Mesenchymal stem cell (in vitro differentiated cells and primary cell): ENCODE results near the gene MAVS. TPM values are rescaled to one million over a fixed set of nuclear protein-coding genes. Genes with fewer than 3 reads are reported as not detected.

ENCODE experiments used
- DNase-seq: peaks from one replicate; pipeline ENCODE4 v3.0.0-alpha.2; 2013
- H2AFZ ChIP-seq: one replicate; pipeline ENCODE4 v1.6.1; 2013; ENCODE audit warnings: low read depth, mild to moderate bottlenecking, control low read depth, inconsistent platforms, low read length, moderate library complexity
- H2AK5ac ChIP-seq: 2 replicates; pipeline ENCODE4 v1.6.1; 2013; ENCODE audit warnings: low read length, moderate library complexity, mild to moderate bottlenecking, inconsistent platforms; ENCODE audit not compliant: severe bottlenecking
- H2BK120ac ChIP-seq: one replicate; pipeline ENCODE4 v1.6.1; 2013; ENCODE audit warnings: low read depth, mild to moderate bottlenecking, inconsistent platforms, low read length, moderate library complexity
- H2BK12ac ChIP-seq, 2 experiments: one replicate each; pipeline ENCODE4 v1.6.1; 2013; ENCODE audit warnings: inconsistent platforms in 2 of 2, low read length in 2 of 2, mild to moderate bottlenecking in 2 of 2, moderate library complexity in 2 of 2, control low read depth in 1 of 2
- H2BK15ac ChIP-seq: one replicate; pipeline ENCODE4 v1.6.1; 2013; ENCODE audit warnings: mild to moderate bottlenecking, low read depth, inconsistent platforms; ENCODE audit not compliant: poor library complexity, severe bottlenecking
- H2BK5ac ChIP-seq: 2 replicates; pipeline ENCODE4 v1.6.1; 2013; ENCODE audit warnings: low read depth, mild to moderate bottlenecking, low read length, control low read depth, inconsistent platforms; ENCODE audit not compliant: poor library complexity, severe bottlenecking
- H3K14ac ChIP-seq, 2 experiments: one replicate each; pipeline ENCODE4 v1.6.1; 2013; ENCODE audit warnings: inconsistent platforms in 2 of 2, low read length in 2 of 2, control low read depth in 1 of 2, mild to moderate bottlenecking in 1 of 2, moderate library complexity in 1 of 2
- H3K18ac ChIP-seq, 2 experiments: one replicate each; pipeline ENCODE4 v1.6.1; 2013; ENCODE audit warnings: inconsistent platforms in 2 of 2, low read length in 2 of 2, control low read depth in 1 of 2, low read depth in 1 of 2, mild to moderate bottlenecking in 1 of 2
- H3K23ac ChIP-seq, 2 experiments: one replicate each; pipeline ENCODE4 v1.6.1; 2013; ENCODE audit warnings: inconsistent platforms in 2 of 2, low read length in 2 of 2, mild to moderate bottlenecking in 2 of 2, moderate library complexity in 2 of 2, control low read depth in 1 of 2
- H3K27ac ChIP-seq: 2 replicates; pipeline ENCODE4 v1.5.1; 2013; ENCODE audit warnings: mild to moderate bottlenecking, moderate library complexity, low read length, control low read depth, inconsistent platforms; ENCODE audit not compliant: poor library complexity, severe bottlenecking
- H3K27me3 ChIP-seq, 2 experiments: 2 replicates each; pipeline versions ENCODE4 v1.6.1 to v1.7.0; 2013; ENCODE audit warnings: low read length in 2 of 2, mild to moderate bottlenecking in 2 of 2, moderate library complexity in 2 of 2, control low read depth in 1 of 2, inconsistent platforms in 1 of 2; ENCODE audit not compliant: control insufficient read depth in 1 of 2, insufficient read depth in 1 of 2
- H3K36me3 ChIP-seq, 2 experiments: 2 replicates each; pipeline versions ENCODE4 v1.6.1 to v1.7.0; 2013; ENCODE audit warnings: low read length in 2 of 2, control low read depth in 1 of 2, inconsistent platforms in 1 of 2, low read depth in 1 of 2, mild to moderate bottlenecking in 1 of 2; ENCODE audit not compliant: insufficient read depth in 2 of 2, control insufficient read depth in 1 of 2
- H3K4ac ChIP-seq, 2 experiments: one replicate each; pipeline ENCODE4 v1.6.1; 2013; ENCODE audit warnings: inconsistent platforms in 2 of 2, low read length in 2 of 2, mild to moderate bottlenecking in 2 of 2, moderate library complexity in 2 of 2, control low read depth in 1 of 2, low read depth in 1 of 2
- H3K4me1 ChIP-seq: 2 replicates; pipeline ENCODE4 v1.6.1; 2013; ENCODE audit warnings: low read depth, low read length, control low read depth; ENCODE audit not compliant: control insufficient read depth, insufficient read depth
- H3K4me2 ChIP-seq: 2 replicates; pipeline ENCODE4 v1.6.1; 2013; ENCODE audit warnings: low read length, mild to moderate bottlenecking, inconsistent platforms; ENCODE audit not compliant: poor library complexity, severe bottlenecking
- H3K4me3 ChIP-seq, 2 experiments: 2 replicates each; pipeline versions ENCODE4 v1.5.1 to v1.7.0; 2013; ENCODE audit warnings: low read length in 2 of 2, mild to moderate bottlenecking in 2 of 2, control low read depth in 1 of 2, low read depth in 1 of 2; ENCODE audit not compliant: insufficient read depth in 1 of 2
- H3K79me1 ChIP-seq: replicated peaks from 2 replicates; pipeline ENCODE4 v1.6.1; 2013; ENCODE audit warnings: mild to moderate bottlenecking, control low read depth, low read length, inconsistent platforms; ENCODE audit not compliant: poor library complexity, severe bottlenecking
- H3K9ac ChIP-seq: 2 replicates; pipeline ENCODE4 v1.7.0; 2013; ENCODE audit warnings: mild to moderate bottlenecking, low read length, moderate library complexity
- H3K9me3 ChIP-seq: 2 replicates; pipeline ENCODE4 v1.7.0; 2013; ENCODE audit warnings: mild to moderate bottlenecking, low read length; ENCODE audit not compliant: control insufficient read depth
- H4K8ac ChIP-seq: one replicate; pipeline ENCODE4 v1.6.1; 2013; ENCODE audit warnings: inconsistent platforms, mild to moderate bottlenecking, low read length, moderate library complexity
- H4K91ac ChIP-seq: one replicate; pipeline ENCODE4 v1.6.1; 2013; ENCODE audit warnings: mild to moderate bottlenecking, low read length, inconsistent platforms
- WGBS: methylation state at CpG from one replicate; pipeline ENCODE4 v1.1.7; 2013; ENCODE audit warnings: mixed read lengths; 5-methylcytosine and 5-hydroxymethylcytosine counted together
- polyA plus RNA-seq, 2 experiments: library from polyadenylated mRNA; stranded (reverse); fragments of 200-250 nt; gene quantifications; one replicate each; pipeline ENCODE4 v1.2.3, GENCODE V29; 2013

The MAVS gene
- 22.4 TPM for polyA plus RNA-seq (2013, experiment 1 of 2)
- 21.0 TPM for polyA plus RNA-seq (2013, experiment 2 of 2)

- H3K18ac ChIP-seq: peak within 1 kb of the TSS; percentile 88 to 96
These were observed at the start of gene MAVS for GRCh38 chr20:3846740-3847428. Gene MAVS (plus strand): TSS chr20:3846834. CDS start chr20:3854625, 7,791 bp downstream.

GRCh38 chr20:3797226-3797545 is 49.4 kb upstream of the MAVS start:
- H2BK15ac ChIP-seq: no peak overlapping the region
- H2BK12ac ChIP-seq: peak overlapping the region; percentile 44 to 85
- no peak overlapping the region for H4K91ac ChIP-seq
- H3K36me3 ChIP-seq: peaks cover 34 to 48% of the 10 kb centered on the region in 2 experiments
- no peak overlapping the region for H2BK120ac ChIP-seq
- no peak overlapping the region for H3K27ac ChIP-seq
- peak overlapping the region; percentile 9 to 91 for H3K4ac ChIP-seq
- peak overlapping the region in 1 of 2 experiments; percentile 97 for H3K4me3 ChIP-seq
- no peaks in the 10 kb centered on the region for H3K27me3 ChIP-seq
- no peaks in the 10 kb centered on the region for H3K9me3 ChIP-seq
- peaks cover 30% of the 10 kb centered on the region for H3K79me1 ChIP-seq
- H2BK5ac ChIP-seq: no peak overlapping the region
- peak overlapping the region in 1 of 2 experiments; percentile 68 for H3K18ac ChIP-seq
- no peak overlapping the region for H2AFZ ChIP-seq
- H3K14ac ChIP-seq: peak overlapping the region in 1 of 2 experiments; percentile 84
- H2AK5ac ChIP-seq: no peak overlapping the region
- no peak overlapping the region for H4K8ac ChIP-seq
- no peak overlapping the region for H3K4me2 ChIP-seq
- peak overlapping the region; percentile 92 for H3K9ac ChIP-seq
- DNase-seq: no peak
- 80% methylated on average over 5 of the region's 5 CpGs for WGBS
- H3K23ac ChIP-seq: peak overlapping the region in 1 of 2 experiments; percentile 83
- H3K4me1 ChIP-seq: peaks cover 37% of the 10 kb centered on the region

More at GRCh38 chr20:3846740-3847428, at the start of gene MAVS:
- H3K4me3 ChIP-seq: peak within 1 kb of the TSS; percentile 90 to 95
- peak within 1 kb of the TSS; percentile 96 for H3K9ac ChIP-seq
- H3K4me1 ChIP-seq: peaks cover 18% of the 10 kb centered on the region
- peak within 1 kb of the TSS; percentile 4 for H2BK5ac ChIP-seq
- peak within 1 kb of the TSS; percentile 72 for H2AFZ ChIP-seq
- peak within 1 kb of the TSS; percentile 48 for H3K27ac ChIP-seq
- H3K79me1 ChIP-seq: peaks cover 12% of the 10 kb centered on the region
- H3K4me2 ChIP-seq: peak within 1 kb of the TSS; percentile 85
- DNase-seq: peak; percentile 86
- no peaks in the 10 kb centered on the region for H3K9me3 ChIP-seq
- H2BK120ac ChIP-seq: peak within 1 kb of the TSS; percentile 54
- H2AK5ac ChIP-seq: peak within 1 kb of the TSS; percentile 8
- H3K27me3 ChIP-seq: no peaks in the 10 kb centered on the region
- under 1% methylated on average over 72 of the region's 72 CpGs for WGBS
- peak within 1 kb of the TSS; percentile 93 for H4K91ac ChIP-seq
- H3K36me3 ChIP-seq: peaks cover 5 to 16% of the 10 kb centered on the region in 2 experiments
- peak within 1 kb of the TSS; percentile 61 to 69 for H2BK12ac ChIP-seq
- H3K14ac ChIP-seq: peak within 1 kb of the TSS in 1 of 2 experiments; percentile 96
- peak within 1 kb of the TSS; percentile 95 for H4K8ac ChIP-seq
- H2BK15ac ChIP-seq: peak within 1 kb of the TSS; percentile 44
- peak within 1 kb of the TSS in 1 of 2 experiments; percentile 63 for H3K23ac ChIP-seq
- H3K4ac ChIP-seq: peak within 1 kb of the TSS; percentile 90 to 96

GRCh38 chr20:3797592-3798372 is 48.9 kb upstream of the MAVS start:
- peak overlapping the region in 1 of 2 experiments; percentile 85 for H2BK12ac ChIP-seq
- H3K14ac ChIP-seq: peak overlapping the region in 1 of 2 experiments; percentile 84
- H3K27ac ChIP-seq: no peak overlapping the region
- H3K23ac ChIP-seq: peak overlapping the region in 1 of 2 experiments; percentile 83
- H2BK15ac ChIP-seq: peak overlapping the region; percentile 96
- H3K9ac ChIP-seq: peak overlapping the region; percentile 92
- H3K27me3 ChIP-seq: no peaks in the 10 kb centered on the region
- peak overlapping the region; percentile 58 to 68 for H3K18ac ChIP-seq
- peak; percentile 80 for DNase-seq
- peak overlapping the region; percentile 80 for H2BK120ac ChIP-seq
- H3K9me3 ChIP-seq: no peaks in the 10 kb centered on the region
- no peak overlapping the region for H2BK5ac ChIP-seq
- peaks cover 30% of the 10 kb centered on the region for H3K79me1 ChIP-seq
- peak overlapping the region; percentile 27 for H2AK5ac ChIP-seq
- H3K36me3 ChIP-seq: peaks cover 39 to 54% of the 10 kb centered on the region in 2 experiments
- H3K4ac ChIP-seq: peak overlapping the region; percentile 9 to 91
- H4K8ac ChIP-seq: no peak overlapping the region
- WGBS: 70% methylated on average over 18 of the region's 19 CpGs
- peaks cover 37% of the 10 kb centered on the region for H3K4me1 ChIP-seq
- H3K4me2 ChIP-seq: no peak overlapping the region
- H3K4me3 ChIP-seq: peak overlapping the region in 1 of 2 experiments; percentile 97
- H2AFZ ChIP-seq: no peak overlapping the region
- peak overlapping the region; percentile 44 for H4K91ac ChIP-seq

- H3K9ac ChIP-seq: peak overlapping the region; percentile 92
- H3K27ac ChIP-seq: no peak overlapping the region
- peak overlapping the region in 1 of 2 experiments; percentile 97 for H3K4me3 ChIP-seq
- H3K23ac ChIP-seq: no peak overlapping the region
- no peak overlapping the region for H2BK15ac ChIP-seq
- no peak overlapping the region for H3K4me2 ChIP-seq
- peak overlapping the region; percentile 31 for H4K8ac ChIP-seq
- H3K18ac ChIP-seq: peak overlapping the region in 1 of 2 experiments; percentile 78
- peaks cover 30% of the 10 kb centered on the region for H3K79me1 ChIP-seq
- H2BK120ac ChIP-seq: no peak overlapping the region
- peak overlapping the region in 1 of 2 experiments; percentile 11 for H3K4ac ChIP-seq
- H2BK5ac ChIP-seq: no peak overlapping the region
- H3K9me3 ChIP-seq: no peaks in the 10 kb centered on the region
- peaks cover 37% of the 10 kb centered on the region for H3K4me1 ChIP-seq
- peak overlapping the region in 1 of 2 experiments; percentile 76 for H2BK12ac ChIP-seq
- H3K36me3 ChIP-seq: peaks cover 45 to 60% of the 10 kb centered on the region in 2 experiments
- H4K91ac ChIP-seq: no peak overlapping the region
- H2AK5ac ChIP-seq: no peak overlapping the region
- no peak for DNase-seq
- H2AFZ ChIP-seq: no peak overlapping the region
- H3K27me3 ChIP-seq: no peaks in the 10 kb centered on the region
- H3K14ac ChIP-seq: peak overlapping the region in 1 of 2 experiments; percentile 49
- 87% methylated on average over 5 of the region's 5 CpGs for WGBS
These were observed 48.3 kb upstream of the MAVS start for GRCh38 chr20:3798373-3798768.
